ENCODE data around the gene SIGLEC8.

GRCh38 chr19:51507640-51508058, 49.4 kb upstream of the SIGLEC8 start:
- no peak for TF ChIP-seq CTCF (IDR thresholded peaks at IDR 0.05; ENCODE audit: poor library complexity)
- TF ChIP-seq EZH2 (IDR thresholded peaks at IDR 0.05; ENCODE audit: borderline replicate concordance) = no peak
- no peak for TF ChIP-seq EZH2phosphoT487 (IDR thresholded peaks at IDR 0.05; ENCODE audit: low read depth, severe bottlenecking, unreplicated experiment)

Data from hepatocyte (in vitro differentiated cells).